Heart left ventricle (tissue), 16 donors: ENCODE measurements around the gene AP2A1. TPM values are rescaled to one million over a fixed set of nuclear protein-coding genes. Genes with fewer than 3 reads are reported as not detected.

ENCODE experiments used
- ATAC-seq, 4 donors: fragments of 200-7000 bp; cut with Tn5 transposase; one replicate each; pipeline ENCODE4 v1.9.1; 2020 to 2022; ENCODE audit warnings: moderate library complexity in 4 of 4, mild to moderate bottlenecking in 3 of 4, moderate number of reproducible peaks in 1 of 4
- DNase-seq, 5 donors: peaks; one replicate each; pipeline ENCODE4 v3.0.0-alpha.2; 2020
- H3K27ac ChIP-seq, 12 donors: fragments of 200-600 bp; sonication (generic) in 4 of 12; one replicate each; pipeline versions ENCODE4 v1.5.0 to v1.8.0; 2016 to 2022; ENCODE audit warnings: mild to moderate bottlenecking in 2 of 12
- H3K27me3 ChIP-seq, 9 donors: fragments of 200-600 bp; sonication (generic) in 2 of 9; one replicate each; pipeline versions ENCODE4 v1.5.1 to v1.8.0; 2016 to 2022; ENCODE audit warnings: mild to moderate bottlenecking in 3 of 9
- H3K36me3 ChIP-seq, 9 donors: fragments of 200-600 bp; sonication (generic) in 2 of 9; one replicate each; pipeline versions ENCODE4 v1.5.0 to v1.8.0; 2018 to 2022; ENCODE audit warnings: mild to moderate bottlenecking in 2 of 9
- H3K4me1 ChIP-seq, 12 donors: fragments of 200-600 bp; sonication (generic) in 4 of 12; one replicate each; pipeline versions ENCODE4 v1.5.0 to v1.8.0; 2016 to 2022; ENCODE audit warnings: mild to moderate bottlenecking in 3 of 12
- H3K4me3 ChIP-seq, 12 donors: fragments of 200-600 bp; sonication (generic) in 4 of 12; one replicate each; pipeline versions ENCODE4 v1.5.0 to v1.8.0; 2017 to 2022; ENCODE audit warnings: mild to moderate bottlenecking in 9 of 12, moderate library complexity in 4 of 12
- H3K9me3 ChIP-seq, 12 donors: fragments of 200-600 bp; sonication (generic) in 4 of 12; one replicate each; pipeline versions ENCODE4 v1.5.0 to v1.8.0; 2016 to 2022; ENCODE audit warnings: mild to moderate bottlenecking in 1 of 12
- POLR2A ChIP-seq, 2 donors: fragments of 450-650 bp; IDR thresholded peaks; one replicate each; pipeline ENCODE4 v1.6.1; 2017; ENCODE audit warnings: antibody characterized with exemption in 2 of 2, mild to moderate bottlenecking in 2 of 2, moderate library complexity in 2 of 2
- WGBS, 4 donors: extraction: QIAGEN DNeasy Blood & Tissue Kit in 2 of 4; methylation state at CpG; one replicate each; pipeline versions ENCODE4 v1.1.5 to v1.1.7; 2013 to 2018; 5-methylcytosine and 5-hydroxymethylcytosine counted together
- intact Hi-C, 10 donors: fragments of 100-400 bp; cut with DNase I; formaldehyde crosslinking; loops; one replicate each; pipeline versions ENCODE4 v1.11.1 to v1.14.2; 2022
- polyA plus RNA-seq, 2 donors: library from polyadenylated mRNA; stranded (reverse); fragments of 200-250 nt; gene quantifications; one replicate each; pipeline ENCODE4 v1.2.3, GENCODE V29; 2013
- total RNA-seq, 9 donors: library from RNA; depleted of rRNA in 2 of 9; stranded (reverse); fragments of >200 nt in 2 of 9; fragmentation: NEBNext Ultra II Directional in 3 of 9; extraction: Animal tissue kit (Norgen Biotek cat#: 25700) in 3 of 9; gene quantifications; one replicate each; pipeline versions ENCODE4 v1.1.0 to v1.2.4, GENCODE V29; 2016 to 2023
- TF ChIP-seq, protein P1 (sequence below), 12 donors: fragments of 200-600 bp; sonication (generic) in 4 of 12; IDR thresholded peaks; one replicate each; pipeline versions ENCODE4 v1.5.0 to v1.8.0; 2018 to 2022; ENCODE audit warnings: antibody characterized with exemption in 12 of 12, mild to moderate bottlenecking in 5 of 12
- donor health status: ischemic (EF 13 %, LVEDD 7.1; RV severe dilation, severe dysfunction).
- donor health status: healthy with polysubstance abuse.
- donor health status: DM: no; HTN: yes; CAD: no.
- donor health status: DM: no; HTN: no; CAD: no.
- donor health status: ischemic (EF 25% LVEDD 6.9; RV normal size, moderate dysfunction).
- donor health status: ischemic (EF 25% LVEDD 5.7; RV mildly dilated, moderate dysfunction).
- donor health status: healthy.
- donor health status: DM: yes; HTN: yes; CAD: no.
- donor health status: ischemic (EF 35%, LVEDD 5.7; RV mildly dilated, moderate dysfunction).
- donor health status: nonischemic (EF 11% LVEDD 7.7; RV severe dilation, severe dysfunction).
- donor health status: DM: yes; HTN: yes; CAD: no.
- donor health status: PGD.
- donor health status: ischemic (EF 29% LVEDD 5.4; RV normal size, mild dysfunction).
- donor health status: nonischemic (EF 23%, LVEDD 6.1; RV moderate dilation, normal function).

Gene AP2A1
- total and polyA plus RNA-seq, 11 donors, result 33.4 to 152 (median 70.5) TPM

DNA sequence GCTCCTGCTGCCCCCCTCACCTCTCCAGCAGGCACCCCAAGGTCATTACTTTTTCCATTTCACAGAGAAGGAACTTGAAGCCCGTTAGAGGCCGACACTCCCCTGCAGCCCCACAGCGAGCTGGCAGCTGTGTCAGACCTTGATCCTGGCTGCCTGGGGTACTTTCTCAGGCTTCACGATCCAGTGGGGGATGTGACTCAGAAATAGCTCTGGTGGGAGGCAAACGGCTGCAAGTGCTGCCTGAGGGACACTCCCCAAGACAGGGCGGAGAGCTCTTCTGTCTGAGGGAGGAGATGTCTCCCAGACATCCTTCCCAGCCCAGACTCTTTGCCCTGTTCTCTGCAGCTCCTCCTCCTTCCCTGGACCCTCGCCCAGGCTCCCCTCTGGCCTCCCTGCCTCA is 8.5 kb upstream of the AP2A1 start:
- peaks cover 0 to 16% (median 7%) of the 10 kb centered on the region in 12 donors for H3K9me3 ChIP-seq
- H3K4me1 ChIP-seq, result peaks cover 0 to 10% (median 4%) of the 10 kb centered on the region in 12 donors
- no peaks in the 10 kb centered on the region for H3K27me3 ChIP-seq
- H3K4me3 ChIP-seq, result no peak overlapping the region
- no peak for DNase-seq
- TF ChIP-seq, protein P1, sequence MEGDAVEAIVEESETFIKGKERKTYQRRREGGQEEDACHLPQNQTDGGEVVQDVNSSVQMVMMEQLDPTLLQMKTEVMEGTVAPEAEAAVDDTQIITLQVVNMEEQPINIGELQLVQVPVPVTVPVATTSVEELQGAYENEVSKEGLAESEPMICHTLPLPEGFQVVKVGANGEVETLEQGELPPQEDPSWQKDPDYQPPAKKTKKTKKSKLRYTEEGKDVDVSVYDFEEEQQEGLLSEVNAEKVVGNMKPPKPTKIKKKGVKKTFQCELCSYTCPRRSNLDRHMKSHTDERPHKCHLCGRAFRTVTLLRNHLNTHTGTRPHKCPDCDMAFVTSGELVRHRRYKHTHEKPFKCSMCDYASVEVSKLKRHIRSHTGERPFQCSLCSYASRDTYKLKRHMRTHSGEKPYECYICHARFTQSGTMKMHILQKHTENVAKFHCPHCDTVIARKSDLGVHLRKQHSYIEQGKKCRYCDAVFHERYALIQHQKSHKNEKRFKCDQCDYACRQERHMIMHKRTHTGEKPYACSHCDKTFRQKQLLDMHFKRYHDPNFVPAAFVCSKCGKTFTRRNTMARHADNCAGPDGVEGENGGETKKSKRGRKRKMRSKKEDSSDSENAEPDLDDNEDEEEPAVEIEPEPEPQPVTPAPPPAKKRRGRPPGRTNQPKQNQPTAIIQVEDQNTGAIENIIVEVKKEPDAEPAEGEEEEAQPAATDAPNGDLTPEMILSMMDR (IDR thresholded peaks at IDR 0.05), result no peak
- no peak for TF ChIP-seq POLR2A (IDR thresholded peaks at IDR 0.05)
- intact Hi-C loops, result no loop called here
- WGBS, 4 donors, result 27 to 45% (median 35%) methylated on average over 7 of the region's 7 CpGs
- no peak overlapping the region for H3K27ac ChIP-seq
- H3K36me3 ChIP-seq, result no peaks in the 10 kb centered on the region
- ATAC-seq, result peak in 2 of 4 donors; percentile 30

DNA sequence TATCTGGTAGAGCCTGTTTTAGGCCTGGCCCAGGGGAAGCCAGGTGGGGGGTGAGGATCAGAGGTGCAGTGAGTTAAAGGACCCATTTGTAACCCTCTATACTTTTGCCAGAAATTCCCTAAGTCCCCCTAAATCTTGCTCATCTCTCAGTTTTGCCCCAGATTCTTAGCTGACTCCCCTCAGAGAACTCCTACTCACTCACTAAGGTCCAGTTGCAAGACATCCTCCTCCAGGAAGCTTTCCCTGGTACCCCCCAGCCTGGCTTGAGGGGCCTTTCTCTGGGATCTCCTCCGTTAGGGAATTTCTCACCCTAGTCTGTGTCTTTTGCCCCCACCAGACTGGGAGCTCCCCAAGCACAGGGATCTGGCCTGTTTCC is 5.6 kb upstream of the AP2A1 start:
- DNase-seq, result no peak
- intact Hi-C loops, result loop anchor here in 1 of 10 donors (5.0 kb wide), 2 partner anchors 44 to 69 kb away; partner anchors contain the start of gene CPT1C

DNA sequence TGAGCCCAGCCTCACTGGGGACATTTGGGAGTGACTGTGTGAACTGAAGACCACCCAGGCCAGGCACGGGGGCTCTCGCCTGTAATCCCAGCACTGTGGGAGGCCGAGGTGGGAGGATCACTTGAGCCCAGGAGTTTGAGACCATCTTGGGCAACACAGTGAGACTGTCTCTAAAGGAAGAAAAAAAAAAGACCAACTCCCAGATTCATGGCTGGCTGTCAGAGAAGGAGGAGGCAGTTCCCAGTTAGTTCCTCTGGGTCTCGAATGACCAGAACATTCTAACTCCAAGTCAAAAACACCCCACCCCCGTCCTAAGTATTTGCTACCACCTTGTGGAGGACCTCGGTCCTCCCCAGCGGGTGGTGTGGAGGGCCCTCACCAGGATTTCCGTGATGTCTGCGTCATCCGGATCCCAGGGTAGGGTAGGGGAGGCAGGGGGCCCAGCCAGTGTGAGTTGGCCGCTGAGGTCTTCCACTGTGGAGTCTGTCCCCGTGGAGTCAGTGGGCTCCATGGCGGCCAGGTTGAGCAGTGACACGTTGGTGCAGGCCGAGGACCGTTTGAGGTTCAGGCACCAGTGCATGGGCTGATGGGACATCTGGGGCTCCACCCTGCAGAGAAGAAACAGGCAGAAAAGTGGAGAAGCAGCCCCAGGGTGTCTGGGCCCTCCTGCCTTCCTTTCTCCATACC is 5.0 kb upstream of the AP2A1 start:
- Histone ChIP-seq H3K4me1 (peaks cover 0 to 17% (median 9%) of the 10 kb centered on the region in 12 donors), H3K36me3 (no peaks in the 10 kb centered on the region), H3K27ac (peak overlapping the region; percentile 11 to 88 (median 70)), H3K27me3 (no peaks in the 10 kb centered on the region), H3K4me3 (peak overlapping the region in 2 of 12 donors; percentile 14), H3K9me3 (no peaks in the 10 kb centered on the region)
- WGBS, 4 donors, result 49 to 54% (median 51%) methylated on average over 16 of the region's 16 CpGs
- TF ChIP-seq, protein P1 (IDR thresholded peaks at IDR 0.05), result peak in 10 of 12 donors; percentile 9 to 53 (median 28)
- no peak for TF ChIP-seq POLR2A (IDR thresholded peaks at IDR 0.05)
- intact Hi-C loops, result loop anchor here in 1 of 10 donors (5.0 kb wide), 2 partner anchors 44 to 69 kb away; partner anchors contain the start of gene CPT1C
- peak in 4 of 5 donors; percentile 37 to 56 (median 48) for DNase-seq
- no peak for ATAC-seq

More for the DNA sequence above, 5.6 kb upstream of the AP2A1 start:
- no peaks in the 10 kb centered on the region for H3K27me3 ChIP-seq
- 71 to 89% (median 80%) methylated on average over 1 of the region's 1 CpG for WGBS, 4 donors
- ATAC-seq, result no peak
- peak overlapping the region in 2 of 12 donors; percentile 14 for H3K4me3 ChIP-seq
- TF ChIP-seq, protein P1 (IDR thresholded peaks at IDR 0.05), result no peak
- TF ChIP-seq POLR2A (IDR thresholded peaks at IDR 0.05), result no peak
- H3K36me3 ChIP-seq, result no peaks in the 10 kb centered on the region
- peaks cover 0 to 5% (median 0%) of the 10 kb centered on the region in 12 donors for H3K9me3 ChIP-seq
- peak overlapping the region; percentile 11 to 88 (median 70) for H3K27ac ChIP-seq
- peaks cover 0 to 17% (median 9%) of the 10 kb centered on the region in 12 donors for H3K4me1 ChIP-seq

DNA sequence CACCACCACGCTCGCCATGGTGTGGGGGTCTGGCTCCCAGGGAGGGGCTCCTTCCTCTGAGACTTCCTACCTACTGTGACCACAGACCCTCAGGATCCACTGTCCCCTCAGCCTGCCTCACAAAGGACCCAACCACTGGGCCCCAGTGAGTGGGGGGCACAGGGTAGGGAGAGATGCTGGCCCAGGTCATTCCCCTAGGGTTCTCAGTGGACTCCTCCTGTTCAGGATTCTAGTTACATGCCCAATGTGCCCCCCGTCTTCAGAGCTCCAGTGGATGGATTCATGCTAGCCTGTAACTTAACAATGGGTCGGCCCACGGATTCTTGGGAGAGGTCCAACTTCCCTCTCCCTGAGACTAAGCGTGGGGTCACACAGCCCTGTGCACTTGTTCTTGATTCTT is 3.6 kb upstream of the AP2A1 start, which contains the start of gene TSKS:
Gene TSKS (minus strand): TSS at position 77 of the 400 bp plus-strand sequence. CDS start 59 bp downstream, at position 18.
- Histone ChIP-seq H3K27me3 (no peaks in the 10 kb centered on the region), H3K4me1 (peaks cover 0 to 27% (median 17%) of the 10 kb centered on the region in 12 donors), H3K36me3 (no peaks in the 10 kb centered on the region), H3K27ac (peak within 1 kb of the TSS in 9 of 12 donors; percentile 11 to 88 (median 66)), H3K9me3 (no peaks in the 10 kb centered on the region), H3K4me3 (no peak within 1 kb of the TSS)
- intact Hi-C loops, result loop anchor here in 1 of 10 donors (5.0 kb wide), 2 partner anchors 46 to 71 kb away; partner anchors contain the start of gene CPT1C
- TF ChIP-seq POLR2A (IDR thresholded peaks at IDR 0.05), result no peak
- TF ChIP-seq, protein P1 (IDR thresholded peaks at IDR 0.05), result no peak
- no peak for DNase-seq
- no peak for ATAC-seq
- 75 to 80% (median 77%) methylated on average over 6 of the region's 6 CpGs for WGBS, 4 donors
